Activated CD4-positive, alpha-beta memory T cell treated with anti-CD3 and anti-CD28 coated beads for 36 hours (primary cell): Measurements from ENCODE around the gene EMILIN3. TPM values are rescaled to one million over a fixed set of nuclear protein-coding genes. Genes with fewer than 3 reads are reported as not detected.
A peak's percentile ranks its signal among the peaks of the same experiment; 100 is the strongest.

Experiments used
- CTCF ChIA-PET: fragments of 350-600 bp; sonication (Branson Sonifier 250); formaldehyde crosslinking; loops from one replicate; lab custom pipeline; 2021; ENCODE audit warnings: antibody characterized with exemption, inconsistent platforms; lab: Charles Lee
- POLR2A ChIA-PET: fragments of 350-600 bp; sonication (Branson Sonifier 250); formaldehyde crosslinking; loops from one replicate; lab custom pipeline; 2021; ENCODE audit warnings: antibody characterized with exemption; lab: Charles Lee
- DNase-seq: peaks from one replicate; pipeline ENCODE4 v3.0.0-alpha.2; 2020
- H3K27ac Mint-ChIP-seq: one replicate; pipeline ENCODE4 v1.8.0; 2021; ENCODE audit warnings: mixed read lengths
- H3K27me3 Mint-ChIP-seq: one replicate; pipeline ENCODE4 v1.8.0; 2021; ENCODE audit warnings: mixed read lengths
- H3K36me3 Mint-ChIP-seq: one replicate; pipeline ENCODE4 v1.8.0; 2021; ENCODE audit warnings: mixed read lengths
- H3K4me1 Mint-ChIP-seq: one replicate; pipeline ENCODE4 v1.8.0; 2021; ENCODE audit warnings: low read depth, mixed read lengths
- H3K4me3 Mint-ChIP-seq: one replicate; pipeline ENCODE4 v1.8.0; 2021; ENCODE audit warnings: mild to moderate bottlenecking, mixed read lengths
- H3K9me3 Mint-ChIP-seq: one replicate; pipeline ENCODE4 v1.8.0; 2021; ENCODE audit warnings: mixed read lengths
- intact Hi-C: fragments of 100-400 bp; cut with micrococcal nuclease; formaldehyde crosslinking; loops from one replicate; pipeline ENCODE4 v1.15.1; 2023
- total RNA-seq, 2 experiments: library from RNA; stranded (reverse); gene quantifications; one replicate each; pipeline ENCODE4 v1.2.3, GENCODE V29; 2021

The EMILIN3 gene
- total RNA-seq, 2 experiments from 2014 or later, result not detected

DNA sequence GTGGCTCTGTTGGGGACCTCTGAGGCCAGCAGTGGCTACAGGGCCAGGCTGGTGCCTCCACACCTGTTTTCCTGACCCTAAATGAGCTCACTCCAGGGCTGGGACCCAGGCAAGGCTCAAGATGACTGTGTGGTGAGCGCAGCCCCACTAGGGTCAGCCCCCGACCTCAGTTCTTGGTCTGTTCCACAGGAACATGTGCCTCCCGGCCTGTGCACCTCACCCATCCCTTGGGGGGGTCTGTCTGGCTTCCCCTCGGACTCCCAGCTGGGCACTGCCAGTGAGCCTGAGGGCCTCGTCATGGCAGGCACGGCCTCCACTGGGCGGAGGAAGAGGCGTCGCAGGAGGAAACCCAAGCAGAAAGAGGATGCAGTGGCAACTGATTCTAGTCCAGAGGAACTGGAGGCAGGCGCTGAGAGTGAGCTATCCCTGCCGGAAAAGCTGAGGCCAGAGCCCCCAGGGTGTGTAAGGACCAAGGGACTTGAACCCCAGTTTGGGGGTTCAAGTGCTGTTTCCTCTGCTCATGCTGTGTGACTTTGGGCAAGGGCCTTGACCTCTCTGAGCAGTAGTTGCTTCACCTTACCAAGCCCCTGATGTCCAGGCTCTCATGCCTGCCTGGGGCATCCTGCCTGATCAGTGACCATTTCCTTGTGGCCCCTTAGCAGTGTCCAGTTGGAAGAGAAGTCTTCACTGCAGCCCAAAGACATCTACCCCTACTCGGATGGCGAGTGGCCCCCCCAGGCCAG lies 18.0 kb downstream of the EMILIN3 start:
- H3K4me3 Mint-ChIP-seq, result no peak overlapping the region
- no peaks in the 10 kb centered on the region for H3K27me3 Mint-ChIP-seq
- intact Hi-C loops, result no loop called here
- H3K27ac Mint-ChIP-seq, result no peak overlapping the region
- no peaks in the 10 kb centered on the region for H3K36me3 Mint-ChIP-seq
- CTCF ChIA-PET, result no interaction called here
- no peak for DNase-seq
- no peaks in the 10 kb centered on the region for H3K4me1 Mint-ChIP-seq
- POLR2A ChIA-PET, result no interaction called here
- H3K9me3 Mint-ChIP-seq, result no peaks in the 10 kb centered on the region

DNA sequence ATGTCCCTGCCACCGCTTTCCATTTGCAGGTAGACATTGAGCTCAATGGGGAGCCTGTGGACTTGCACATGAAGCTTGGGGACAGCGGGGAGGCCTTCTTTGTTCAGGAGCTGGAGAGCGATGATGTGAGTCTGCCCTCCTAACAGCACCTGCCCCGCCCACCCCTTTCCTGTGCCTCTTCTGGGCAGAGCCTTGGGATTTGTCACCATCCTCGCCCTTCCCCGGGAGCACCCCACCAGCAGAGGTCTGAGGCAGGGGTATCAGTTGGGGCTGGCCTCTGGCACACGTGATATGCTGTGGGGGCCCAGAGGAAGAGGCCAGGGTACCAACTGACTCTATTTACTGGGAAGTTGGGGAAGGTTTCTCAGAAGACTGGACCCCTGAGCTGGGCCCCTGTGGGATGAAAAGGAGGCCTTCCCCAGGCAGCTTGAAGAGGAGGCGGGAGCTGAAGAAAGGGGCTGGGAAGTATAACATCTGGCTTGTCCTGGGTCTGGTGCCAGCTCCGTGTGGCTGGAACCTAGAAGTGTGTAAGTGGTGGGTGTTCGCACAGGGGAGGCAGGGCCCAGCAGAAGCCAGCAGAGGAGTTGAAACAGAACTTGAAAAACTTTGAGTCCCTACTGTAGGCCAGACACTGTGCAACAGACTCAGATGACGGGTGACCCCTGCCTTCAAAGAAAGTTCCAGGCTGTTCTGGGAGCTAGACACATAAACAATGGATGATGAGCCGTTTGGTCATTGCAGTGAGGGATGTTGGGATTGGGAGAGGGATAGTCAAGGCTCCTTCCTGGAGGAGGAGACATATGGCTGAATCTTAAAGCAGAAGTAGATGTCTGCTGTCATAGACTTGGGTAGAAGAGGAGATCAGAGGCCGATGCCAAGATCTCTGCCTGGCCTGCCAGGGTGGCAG lies 18.8 kb downstream of the EMILIN3 start:
- Mint-ChIP-seq H3K4me3 (no peak overlapping the region), H3K36me3 (no peaks in the 10 kb centered on the region), H3K27me3 (no peaks in the 10 kb centered on the region), H3K9me3 (no peaks in the 10 kb centered on the region), H3K4me1 (no peaks in the 10 kb centered on the region), H3K27ac (no peak overlapping the region)
- DNase-seq, result no peak
- POLR2A ChIA-PET, result no interaction called here
- CTCF ChIA-PET, result no interaction called here
- intact Hi-C loops, result no loop called here

DNA sequence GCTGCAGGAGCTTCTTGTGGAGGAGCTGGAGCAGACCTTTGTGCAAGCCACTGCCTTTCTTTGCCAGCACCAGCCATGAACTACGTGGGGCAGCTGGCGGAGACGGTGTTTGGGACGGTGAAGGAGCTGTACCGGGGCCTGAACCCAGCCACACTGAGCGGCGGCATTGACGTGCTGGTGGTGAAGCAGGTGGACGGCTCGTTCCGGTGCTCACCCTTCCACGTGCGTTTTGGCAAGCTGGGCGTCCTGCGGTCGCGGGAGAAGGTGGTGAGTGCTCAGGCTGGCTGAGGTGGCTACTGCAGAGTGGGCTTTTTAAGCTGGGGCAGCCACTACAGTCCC lies 20.9 kb downstream of the EMILIN3 start:
- ChIA-PET POLR2A (interaction anchor here (0.6 kb wide), 1 partner anchor 274 kb away, joined by 3 read pairs; no protein-coding TSS in a partner anchor), CTCF (interaction anchor here (0.7 to 1.1 kb wide), 3 partner anchors 154 to 211 kb away, joined by 3 read pairs; no protein-coding TSS in a partner anchor)
- no peaks in the 10 kb centered on the region for H3K9me3 Mint-ChIP-seq
- no peaks in the 10 kb centered on the region for H3K36me3 Mint-ChIP-seq
- H3K27ac Mint-ChIP-seq, result no peak overlapping the region
- no peak for DNase-seq
- intact Hi-C loops, result no loop called here
- no peak overlapping the region for H3K4me3 Mint-ChIP-seq
- H3K27me3 Mint-ChIP-seq, result no peaks in the 10 kb centered on the region
- no peaks in the 10 kb centered on the region for H3K4me1 Mint-ChIP-seq

DNA sequence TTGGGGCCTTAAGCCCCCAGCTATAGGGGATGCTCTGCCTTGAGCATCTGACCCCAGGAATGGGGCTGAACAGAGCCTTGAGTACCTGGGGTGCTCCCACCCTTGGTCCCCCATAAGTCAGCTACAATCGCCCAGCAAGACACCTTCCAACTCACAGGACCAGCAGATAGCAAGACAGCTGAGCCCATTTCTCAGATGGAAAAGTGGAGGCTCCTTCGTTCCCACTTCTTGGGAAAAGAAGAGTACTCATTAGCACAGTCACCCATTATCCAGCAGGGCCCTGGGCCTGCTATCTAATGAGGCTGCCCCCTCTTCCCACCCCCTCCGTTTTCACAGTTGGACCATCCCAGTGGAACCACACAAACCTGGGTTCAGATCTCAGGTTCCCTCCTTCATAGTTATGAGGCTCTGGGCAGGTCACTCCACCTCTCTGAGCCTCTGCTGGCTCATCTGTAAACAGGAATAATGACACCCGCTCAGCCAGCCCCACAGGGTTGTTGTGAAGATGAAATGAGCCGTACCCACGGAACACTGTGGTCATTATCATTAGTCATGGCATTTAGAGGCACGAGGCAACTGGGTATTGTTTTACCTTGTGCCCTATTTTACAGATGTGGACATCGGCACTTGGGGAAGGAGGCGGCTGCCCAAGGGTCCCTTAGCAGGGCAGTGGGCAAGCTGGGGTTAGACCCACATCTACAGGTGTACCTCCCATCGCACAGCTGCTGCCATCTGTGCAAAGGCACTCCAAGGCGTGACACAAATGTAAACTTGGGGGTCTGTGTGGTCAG lies 21.5 kb downstream of the EMILIN3 start:
- Mint-ChIP-seq H3K4me3 (no peak overlapping the region), H3K9me3 (no peaks in the 10 kb centered on the region), H3K36me3 (no peaks in the 10 kb centered on the region), H3K4me1 (peaks cover 3% of the 10 kb centered on the region), H3K27ac (no peak overlapping the region), H3K27me3 (no peaks in the 10 kb centered on the region)
- intact Hi-C loops, result loop anchor here (5.0 kb wide), 1 partner anchor 347 kb away; no protein-coding TSS in a partner anchor
- DNase-seq, result no peak
- CTCF ChIA-PET, result interaction anchor here (0.7 to 1.6 kb wide), 5 partner anchors 147 to 377 kb away, joined by 3 to 7 read pairs (median 3); no protein-coding TSS in a partner anchor
- POLR2A ChIA-PET, result interaction anchor here (0.6 kb wide), 1 partner anchor 275 kb away, joined by 3 read pairs; no protein-coding TSS in a partner anchor

DNA sequence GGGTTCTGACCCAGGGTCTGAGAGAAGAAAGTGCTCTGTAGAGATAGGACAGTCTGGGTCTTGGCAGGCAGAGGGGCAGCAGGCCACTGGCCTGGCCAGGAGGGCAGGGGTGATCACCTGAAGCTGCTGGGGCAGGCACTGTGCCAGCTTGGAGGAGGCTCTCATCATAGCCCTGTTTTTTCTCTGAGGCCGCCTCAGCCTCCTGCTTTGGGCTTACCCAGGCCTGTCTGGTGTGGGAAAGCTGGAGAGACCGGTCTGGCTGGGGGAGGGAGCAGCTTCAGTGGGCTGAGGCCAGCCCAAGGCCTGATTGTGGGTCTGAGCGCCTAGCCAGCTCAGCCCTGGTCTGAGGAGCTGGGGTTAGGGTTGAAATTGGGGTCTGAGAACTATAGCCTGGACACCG lies 22.1 kb downstream of the EMILIN3 start:
- POLR2A ChIA-PET, result no interaction called here
- H3K27ac Mint-ChIP-seq, result no peak overlapping the region
- no peaks in the 10 kb centered on the region for H3K36me3 Mint-ChIP-seq
- H3K4me3 Mint-ChIP-seq, result no peak overlapping the region
- peaks cover 5% of the 10 kb centered on the region for H3K4me1 Mint-ChIP-seq
- H3K27me3 Mint-ChIP-seq, result peaks cover 3% of the 10 kb centered on the region
- intact Hi-C loops, result loop anchor here (5.0 kb wide), 1 partner anchor 348 kb away; no protein-coding TSS in a partner anchor
- CTCF ChIA-PET, result interaction anchor here (0.7 to 1.6 kb wide), 4 partner anchors 147 to 376 kb away, joined by 3 to 7 read pairs (median 3); no protein-coding TSS in a partner anchor
- no peak for DNase-seq
- H3K9me3 Mint-ChIP-seq, result no peaks in the 10 kb centered on the region

DNA sequence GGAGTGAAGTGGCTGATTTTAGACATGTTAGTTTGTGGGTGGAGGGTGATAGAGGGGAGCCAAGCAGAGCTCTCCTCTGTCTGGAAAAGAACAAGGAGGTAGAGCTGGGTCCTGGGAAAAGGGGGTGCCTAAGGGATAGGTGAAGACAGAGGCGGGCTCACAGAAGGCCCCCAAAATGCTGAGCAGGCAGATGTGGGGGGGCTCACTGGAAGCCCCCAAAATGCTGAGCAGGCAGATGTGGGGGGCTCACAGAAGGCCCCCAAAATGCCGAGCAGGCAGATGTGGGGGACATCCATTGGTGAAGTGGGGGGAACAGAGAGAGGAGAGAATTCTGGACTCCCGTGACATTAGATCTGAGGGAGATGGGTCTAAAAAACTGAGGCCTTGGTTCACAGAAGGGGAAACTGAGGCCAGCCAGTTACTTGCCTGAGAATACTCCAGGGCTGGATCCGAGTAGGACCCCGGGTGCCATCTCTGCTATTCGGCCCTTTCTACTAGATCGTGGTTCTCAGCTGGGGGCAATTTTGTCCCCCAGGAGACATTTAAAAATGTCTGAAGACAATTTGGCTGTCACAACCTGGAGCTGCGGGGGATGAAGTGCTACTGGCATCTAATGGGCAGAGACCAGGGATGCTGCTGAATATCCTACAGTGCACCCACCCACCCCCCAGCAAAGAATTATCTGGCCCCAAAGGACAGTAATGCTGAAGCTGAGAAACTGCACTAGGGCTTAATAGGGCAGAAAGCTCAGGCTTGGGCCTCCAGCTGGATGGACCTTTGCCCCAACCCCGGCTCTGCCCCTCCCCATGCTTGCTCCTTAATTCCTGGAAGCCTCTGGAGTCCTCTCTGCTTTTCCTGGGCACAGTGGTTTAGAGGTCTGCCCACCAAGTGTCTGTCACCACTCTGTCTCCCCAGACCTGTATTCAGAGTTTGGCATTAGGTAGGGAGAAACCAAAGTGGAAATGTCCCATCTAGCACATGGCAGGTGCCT lies 23.8 kb downstream of the EMILIN3 start:
- intact Hi-C loops, result loop anchor here (5.0 kb wide), 1 partner anchor 350 kb away; no protein-coding TSS in a partner anchor
- H3K27ac Mint-ChIP-seq, result no peak overlapping the region
- CTCF ChIA-PET, result interaction anchor here (1.0 kb wide), 1 partner anchor 207 kb away, joined by 3 read pairs; no protein-coding TSS in a partner anchor
- no peaks in the 10 kb centered on the region for H3K36me3 Mint-ChIP-seq
- H3K27me3 Mint-ChIP-seq, result peaks cover 7% of the 10 kb centered on the region
- H3K4me1 Mint-ChIP-seq, result peaks cover 5% of the 10 kb centered on the region
- H3K4me3 Mint-ChIP-seq, result no peak overlapping the region
- no peaks in the 10 kb centered on the region for H3K9me3 Mint-ChIP-seq
- no peak for DNase-seq
- POLR2A ChIA-PET, result no interaction called here

DNA sequence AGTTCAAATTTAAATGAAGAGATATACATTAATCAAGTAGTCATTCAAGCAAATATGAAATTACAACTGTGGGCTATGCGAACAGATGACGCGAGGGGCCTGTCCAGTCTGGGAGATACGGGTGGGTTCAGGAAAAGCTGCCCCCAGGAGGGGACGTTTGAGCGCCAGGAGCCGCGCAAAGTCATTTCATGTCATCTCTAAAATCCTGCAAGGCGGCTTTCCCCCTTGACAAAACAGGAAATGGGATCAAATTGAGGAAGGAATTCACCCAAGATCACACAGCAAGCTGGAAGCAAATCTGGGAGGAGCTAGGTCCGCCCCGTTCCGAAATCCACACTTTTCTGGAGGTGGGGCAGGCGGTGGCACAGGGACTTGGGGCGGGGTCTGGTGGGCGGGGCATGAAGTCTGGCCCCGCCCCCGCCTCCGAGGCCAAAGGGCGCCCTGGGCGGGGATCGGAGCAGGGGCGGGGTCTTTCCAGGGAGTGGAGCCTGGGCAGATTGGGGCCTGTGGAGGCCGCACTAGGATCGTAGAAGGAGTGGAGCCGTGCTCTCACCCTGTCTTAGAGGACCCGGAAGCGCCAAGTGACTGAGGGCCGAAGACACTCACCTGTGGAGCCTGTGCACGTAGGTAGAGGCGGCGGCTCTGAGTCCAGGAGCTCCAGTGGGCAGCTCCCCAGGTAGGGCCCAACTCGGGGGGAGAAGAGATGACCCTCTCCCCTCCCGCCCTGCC lies 26.1 kb downstream of the EMILIN3 start, which contains the start of gene LPIN3:
Gene LPIN3 (plus strand): TSS at position 495 of the 729 bp plus-strand sequence. CDS start 4,983 bp downstream, outside the sequence.
- H3K4me1 Mint-ChIP-seq, result peaks cover 5% of the 10 kb centered on the region
- no peak within 1 kb of the TSS for H3K27ac Mint-ChIP-seq
- H3K9me3 Mint-ChIP-seq, result no peaks in the 10 kb centered on the region
- DNase-seq, result peak; percentile 77
- intact Hi-C loops, result loop anchor here (1.0 to 5.0 kb wide), 6 partner anchors 23 to 372 kb away; partner anchors contain the start of gene ZHX3
- H3K36me3 Mint-ChIP-seq, result no peaks in the 10 kb centered on the region
- H3K4me3 Mint-ChIP-seq, result peak within 1 kb of the TSS; percentile 63
- peaks cover 7% of the 10 kb centered on the region for H3K27me3 Mint-ChIP-seq
- POLR2A ChIA-PET, result no interaction called here
- CTCF ChIA-PET, result interaction anchor here (0.7 to 6.5 kb wide), 15 partner anchors 11 to 374 kb away, joined by 3 to 95 read pairs (median 5); partner anchors contain the start of gene PLCG1

DNA sequence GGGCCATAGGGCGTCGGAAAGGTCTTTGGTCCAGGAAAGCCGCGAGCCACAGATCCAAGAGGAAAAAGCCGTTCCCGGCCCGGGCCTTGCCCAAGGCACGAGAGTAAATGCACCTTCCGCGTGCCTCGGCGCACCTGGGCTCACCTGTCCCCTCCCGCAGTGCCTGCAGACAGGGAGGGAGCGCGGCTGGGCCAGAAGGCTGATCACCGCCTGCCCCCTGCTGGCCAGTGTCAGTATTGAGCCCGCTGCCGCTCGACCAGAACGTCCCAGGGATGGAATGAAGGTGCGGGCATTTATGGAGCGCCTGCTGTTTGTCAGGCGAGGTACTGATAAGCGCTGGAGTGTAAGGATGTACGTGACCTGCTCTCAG lies 26.7 kb downstream of the EMILIN3 start:
- H3K27me3 Mint-ChIP-seq, result peaks cover 7% of the 10 kb centered on the region
- intact Hi-C loops, result loop anchor here (1.0 to 5.0 kb wide), 6 partner anchors 23 to 372 kb away; partner anchors contain the start of gene ZHX3
- H3K36me3 Mint-ChIP-seq, result no peaks in the 10 kb centered on the region
- ChIA-PET CTCF (interaction anchor here (0.5 to 6.5 kb wide), 33 partner anchors 9 to 630 kb away, joined by 3 to 95 read pairs (median 4); partner anchors contain the start of gene PLCG1), POLR2A (no interaction called here)
- peak overlapping the region; percentile 63 for H3K4me3 Mint-ChIP-seq
- peaks cover 5% of the 10 kb centered on the region for H3K4me1 Mint-ChIP-seq
- H3K27ac Mint-ChIP-seq, result no peak overlapping the region
- DNase-seq, result peak; percentile 90
- H3K9me3 Mint-ChIP-seq, result no peaks in the 10 kb centered on the region

DNA sequence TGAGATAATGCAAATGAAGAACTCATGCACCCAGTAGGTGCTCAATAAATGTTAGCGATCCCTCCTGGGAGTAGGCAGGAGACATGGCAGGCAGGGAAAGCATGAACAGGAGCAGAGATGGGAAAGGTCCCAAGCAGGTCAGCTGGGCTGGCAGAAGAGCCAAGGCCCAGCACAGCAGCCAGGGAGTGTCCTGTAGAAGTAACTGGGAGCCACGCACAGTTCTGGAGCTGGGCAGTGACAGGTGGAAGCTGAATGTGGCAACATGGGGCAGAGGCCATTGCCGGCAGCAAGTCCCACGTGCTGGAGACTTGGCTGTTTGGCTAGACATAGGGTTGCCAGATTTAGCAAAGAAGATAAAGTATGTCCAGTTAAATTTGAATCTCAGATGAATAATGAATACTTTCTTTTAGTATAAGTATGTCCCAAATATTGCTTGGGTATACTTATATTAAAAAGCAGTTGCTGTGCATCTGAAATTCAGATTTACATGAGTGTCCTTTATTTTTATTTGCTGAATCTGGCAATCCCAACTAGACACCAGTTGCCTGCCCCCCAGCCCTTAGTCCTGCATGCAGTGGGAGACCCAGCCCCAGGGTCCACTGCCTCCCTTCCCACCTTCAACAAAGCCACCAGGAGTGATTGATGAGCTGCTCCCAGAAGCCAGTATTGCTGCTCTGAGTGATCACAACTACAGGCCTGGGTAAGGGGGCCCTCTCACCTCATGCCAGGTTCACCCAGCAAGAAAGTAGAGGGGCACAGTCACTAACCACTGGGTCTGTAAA lies 29.7 kb downstream of the EMILIN3 start:
- Mint-ChIP-seq H3K27me3 (peaks cover 7% of the 10 kb centered on the region), H3K36me3 (no peaks in the 10 kb centered on the region), H3K27ac (no peak overlapping the region), H3K4me3 (no peak overlapping the region), H3K9me3 (no peaks in the 10 kb centered on the region), H3K4me1 (peaks cover 5% of the 10 kb centered on the region)
- no peak for DNase-seq
- POLR2A ChIA-PET, result no interaction called here
- CTCF ChIA-PET, result interaction anchor here (1.0 to 6.5 kb wide), 3 partner anchors 10 to 201 kb away, joined by 4 to 95 read pairs (median 60); partner anchors contain the start of gene PLCG1
- intact Hi-C loops, result no loop called here
